IPS-18a (cell line): ENCODE results near the gene RFT1.

Experiments used
- H3K27ac ChIP-seq: one replicate; pipeline ENCODE4 v1.5.1; 2013; ENCODE audit warnings: low read length
- H3K27me3 ChIP-seq: one replicate; pipeline ENCODE4 v1.6.1; 2013; ENCODE audit warnings: mild to moderate bottlenecking, low read length; ENCODE audit not compliant: control insufficient read depth, insufficient read depth
- H3K36me3 ChIP-seq: one replicate; pipeline ENCODE4 v1.6.1; 2013; ENCODE audit warnings: low read depth, low read length; ENCODE audit not compliant: control insufficient read depth
- H3K4me1 ChIP-seq: one replicate; pipeline ENCODE4 v1.6.1; 2013; ENCODE audit warnings: low read depth, low read length; ENCODE audit not compliant: control insufficient read depth
- H3K4me3 ChIP-seq: one replicate; pipeline ENCODE4 v1.5.1; 2013; ENCODE audit warnings: low read length
- H3K9ac ChIP-seq: one replicate; pipeline ENCODE4 v1.6.1; 2013; ENCODE audit warnings: mild to moderate bottlenecking, low read length, moderate library complexity
- H3K9me3 ChIP-seq: one replicate; pipeline ENCODE4 v1.6.1; 2013; ENCODE audit warnings: low read depth, low read length; ENCODE audit not compliant: control insufficient read depth

The RFT1 gene

DNA sequence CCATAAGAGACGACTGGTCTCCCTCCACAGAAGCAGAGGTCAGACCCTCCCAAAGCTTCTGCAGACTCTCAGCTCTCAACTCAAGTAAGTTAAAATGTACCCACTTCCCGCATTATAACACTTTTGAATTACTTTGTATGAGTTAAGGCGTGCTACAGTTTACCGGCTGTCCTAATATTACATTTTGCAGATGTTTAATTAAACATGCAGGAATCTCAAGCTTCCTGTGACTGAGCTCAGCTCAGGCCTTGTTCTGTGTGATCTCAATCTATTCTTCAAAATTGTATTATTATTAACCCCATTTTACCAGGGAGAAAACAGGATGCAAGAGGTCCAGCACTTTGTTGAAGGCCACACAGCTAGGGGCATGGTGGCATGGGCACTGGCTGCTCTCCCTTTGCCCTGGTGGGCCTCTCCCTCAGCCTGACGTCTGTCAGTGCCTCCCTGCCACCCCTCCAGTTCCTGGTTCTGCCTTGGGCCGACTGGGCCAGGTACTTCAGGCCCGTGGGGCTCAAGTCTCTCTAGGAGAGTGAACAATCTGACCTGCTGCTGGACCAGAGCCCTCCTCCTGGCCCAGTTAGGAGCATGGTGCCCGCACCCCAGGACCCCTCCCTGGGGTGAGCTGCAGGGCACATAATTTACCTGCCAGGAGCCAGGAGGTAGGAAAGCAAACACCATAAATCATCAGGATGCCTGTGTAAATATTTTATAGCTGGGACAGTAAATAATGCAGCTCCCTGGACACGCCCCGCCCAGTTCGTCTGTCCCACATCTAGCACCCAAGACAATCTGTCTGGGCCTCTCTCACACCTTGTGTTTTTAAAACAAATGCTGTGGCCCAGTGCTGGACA is 14.9 kb upstream of the RFT1 start:
- Histone ChIP-seq H3K9me3 (no peaks in the 10 kb centered on the region), H3K27me3 (no peaks in the 10 kb centered on the region), H3K4me3 (no peak overlapping the region), H3K36me3 (no peaks in the 10 kb centered on the region), H3K27ac (no peak overlapping the region), H3K4me1 (no peaks in the 10 kb centered on the region), H3K9ac (no peak overlapping the region)

DNA sequence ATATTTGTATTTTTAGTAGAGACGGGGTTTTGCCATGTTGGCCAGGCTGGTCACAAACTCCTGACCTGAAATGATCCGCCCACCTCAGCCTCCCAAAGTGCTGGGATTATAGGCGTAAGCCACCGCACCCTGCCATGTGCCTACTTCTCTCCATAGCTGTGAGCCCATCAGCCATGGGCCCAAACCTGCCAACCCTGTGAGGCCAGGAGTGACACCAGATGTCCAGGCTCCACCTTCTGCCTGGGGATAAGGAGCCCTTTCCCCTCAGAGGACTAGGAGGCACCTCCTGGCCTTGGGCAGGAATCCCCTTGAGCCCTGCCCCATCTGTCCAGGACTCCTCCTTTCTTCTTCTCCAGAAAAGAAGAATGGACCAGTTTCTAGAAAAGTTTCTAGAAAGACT is 14.2 kb upstream of the RFT1 start:
- H3K9ac ChIP-seq: no peak overlapping the region
- H3K9me3 ChIP-seq: no peaks in the 10 kb centered on the region
- H3K27me3 ChIP-seq: no peaks in the 10 kb centered on the region
- H3K4me1 ChIP-seq: no peaks in the 10 kb centered on the region
- no peak overlapping the region for H3K4me3 ChIP-seq
- H3K27ac ChIP-seq: no peak overlapping the region
- H3K36me3 ChIP-seq: no peaks in the 10 kb centered on the region

DNA sequence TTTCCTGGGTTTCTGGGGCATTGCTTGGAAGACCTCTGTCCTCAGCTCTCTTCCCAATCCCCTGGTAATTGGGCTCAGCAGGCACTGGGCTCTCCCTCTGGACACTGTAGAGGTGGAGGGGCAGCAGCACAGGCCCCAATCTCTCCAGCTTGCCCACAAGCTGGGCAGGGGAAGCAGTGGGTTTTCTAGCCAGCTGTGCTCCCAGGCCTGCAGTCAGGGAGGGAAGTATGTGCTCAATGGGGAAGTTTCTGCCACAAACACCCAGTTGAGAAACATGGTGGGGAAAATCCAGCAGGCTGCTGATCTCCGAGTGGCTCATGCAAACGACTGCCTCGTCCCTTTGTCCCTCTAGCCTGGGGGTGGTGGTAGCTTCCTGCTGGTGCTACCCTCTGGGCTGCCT is 12.8 kb upstream of the RFT1 start:
- Histone ChIP-seq H3K4me3 (no peak overlapping the region), H3K9me3 (no peaks in the 10 kb centered on the region), H3K36me3 (no peaks in the 10 kb centered on the region), H3K27ac (no peak overlapping the region), H3K9ac (no peak overlapping the region), H3K27me3 (no peaks in the 10 kb centered on the region), H3K4me1 (no peaks in the 10 kb centered on the region)

GRCh38 chr3:53140847-53141845 is 10.9 kb upstream of the RFT1 start:
- Histone ChIP-seq H3K27ac (no peak overlapping the region), H3K4me3 (no peak overlapping the region), H3K36me3 (no peaks in the 10 kb centered on the region), H3K9ac (no peak overlapping the region), H3K27me3 (no peaks in the 10 kb centered on the region), H3K4me1 (no peaks in the 10 kb centered on the region), H3K9me3 (no peaks in the 10 kb centered on the region)

DNA sequence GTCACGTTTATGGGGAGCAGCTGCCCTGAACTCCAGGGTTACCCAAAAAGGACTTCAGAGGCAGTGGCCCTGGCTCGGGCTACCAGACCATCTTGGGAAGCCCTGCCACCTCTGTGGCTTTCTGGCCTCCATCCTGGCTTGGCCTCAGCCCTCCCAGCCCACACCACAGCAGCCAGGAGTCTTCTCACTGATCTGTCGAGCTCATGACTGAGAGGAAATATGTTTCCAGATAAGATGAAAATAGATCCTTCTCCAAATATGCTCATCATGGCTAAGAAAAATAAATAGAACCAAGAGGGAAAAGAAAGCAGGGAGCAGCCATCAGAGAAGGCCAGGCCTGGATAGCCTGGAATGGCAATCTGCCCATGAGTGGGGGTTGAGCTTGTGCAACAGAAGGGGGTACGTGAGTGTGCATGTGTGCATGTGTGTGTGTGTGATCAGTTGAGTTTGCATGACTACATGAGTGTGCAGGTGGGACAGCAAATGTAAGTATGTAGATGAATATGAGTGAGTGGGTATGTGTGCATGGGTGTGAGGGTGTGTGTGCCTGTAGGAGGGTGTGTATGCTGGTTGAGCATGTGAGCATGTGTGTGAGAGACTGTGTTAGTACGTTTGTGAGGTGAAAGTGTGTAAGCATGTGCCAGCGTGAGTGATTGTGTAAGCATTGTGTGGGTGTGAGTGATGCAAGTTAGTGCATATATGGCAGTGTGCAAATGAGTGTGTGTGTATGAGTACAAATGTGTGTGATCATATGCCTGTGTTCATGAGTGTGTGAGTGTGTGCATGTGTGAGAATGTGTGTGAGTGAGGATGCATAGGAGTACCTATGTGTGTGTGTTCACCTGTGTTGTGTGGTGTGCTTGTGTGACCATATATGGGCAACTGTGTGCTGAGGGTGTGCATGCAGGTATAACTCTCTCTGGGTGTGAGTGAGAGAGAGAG is 9.9 kb upstream of the RFT1 start:
- no peak overlapping the region for H3K27ac ChIP-seq
- H3K36me3 ChIP-seq: no peaks in the 10 kb centered on the region
- H3K9ac ChIP-seq: no peak overlapping the region
- H3K27me3 ChIP-seq: no peaks in the 10 kb centered on the region
- no peaks in the 10 kb centered on the region for H3K9me3 ChIP-seq
- H3K4me1 ChIP-seq: no peaks in the 10 kb centered on the region
- no peak overlapping the region for H3K4me3 ChIP-seq

GRCh38 chr3:53137835-53138446 is 7.7 kb upstream of the RFT1 start:
- no peaks in the 10 kb centered on the region for H3K9me3 ChIP-seq
- H3K36me3 ChIP-seq: no peaks in the 10 kb centered on the region
- no peak overlapping the region for H3K9ac ChIP-seq
- H3K27ac ChIP-seq: no peak overlapping the region
- no peak overlapping the region for H3K4me3 ChIP-seq
- H3K27me3 ChIP-seq: no peaks in the 10 kb centered on the region
- H3K4me1 ChIP-seq: no peaks in the 10 kb centered on the region

GRCh38 chr3:53137221-53137620 is 7.0 kb upstream of the RFT1 start:
- Histone ChIP-seq H3K9ac (no peak overlapping the region), H3K4me1 (no peaks in the 10 kb centered on the region), H3K36me3 (no peaks in the 10 kb centered on the region), H3K4me3 (no peak overlapping the region), H3K27me3 (no peaks in the 10 kb centered on the region), H3K27ac (no peak overlapping the region), H3K9me3 (no peaks in the 10 kb centered on the region)

- no peaks in the 10 kb centered on the region for H3K27me3 ChIP-seq
- no peak overlapping the region for H3K27ac ChIP-seq
- H3K9me3 ChIP-seq: no peaks in the 10 kb centered on the region
- no peaks in the 10 kb centered on the region for H3K36me3 ChIP-seq
- peaks cover 6% of the 10 kb centered on the region for H3K4me1 ChIP-seq
- no peak overlapping the region for H3K9ac ChIP-seq
- H3K4me3 ChIP-seq: no peak overlapping the region
Measured at GRCh38 chr3:53134631-53135232, 4.5 kb upstream of the RFT1 start.

DNA sequence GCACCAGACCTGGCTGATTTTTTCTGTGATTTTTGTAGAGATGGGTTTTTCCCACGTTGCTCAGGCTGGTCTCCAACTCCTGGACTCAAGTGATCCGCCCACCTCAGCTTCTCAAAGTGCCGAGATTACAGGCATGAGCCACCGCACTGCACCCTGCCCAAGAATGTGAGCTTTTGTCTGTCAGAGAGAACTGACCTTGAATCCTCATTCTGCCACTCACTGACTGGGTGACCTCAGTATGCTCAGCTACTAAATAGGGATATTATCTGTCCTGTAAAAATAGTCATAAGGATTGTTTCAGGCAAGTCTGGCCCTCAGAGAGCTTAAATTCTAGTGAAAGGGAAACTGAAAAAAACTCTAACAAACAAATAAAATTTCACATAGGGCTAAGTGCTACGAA is 2.1 kb upstream of the RFT1 start:
- H3K9me3 ChIP-seq: no peaks in the 10 kb centered on the region
- H3K4me1 ChIP-seq: peaks cover 6% of the 10 kb centered on the region
- no peaks in the 10 kb centered on the region for H3K27me3 ChIP-seq
- H3K36me3 ChIP-seq: no peaks in the 10 kb centered on the region
- no peak overlapping the region for H3K9ac ChIP-seq
- no peak overlapping the region for H3K4me3 ChIP-seq
- no peak overlapping the region for H3K27ac ChIP-seq

DNA sequence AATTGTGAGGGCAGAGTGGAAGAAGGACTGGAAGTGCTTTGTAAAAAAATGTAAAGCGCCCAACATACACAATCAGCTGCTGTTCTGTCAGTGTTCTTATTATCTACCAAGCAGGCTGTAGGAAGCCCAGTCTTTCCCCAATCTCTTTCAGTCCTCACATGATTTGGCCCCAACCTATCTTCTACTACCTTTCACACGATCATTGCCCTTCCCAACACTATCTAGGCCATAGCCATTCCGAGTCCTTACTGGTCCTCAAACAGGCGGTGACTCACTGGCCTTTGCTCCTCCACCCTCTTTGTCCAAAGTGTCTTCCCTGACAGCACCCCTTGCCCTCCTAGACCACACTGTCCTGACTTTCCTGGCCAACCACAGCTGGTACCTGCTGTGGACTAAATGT is 861 bp upstream of the RFT1 start:
- Histone ChIP-seq H3K36me3 (no peaks in the 10 kb centered on the region), H3K9ac (peak overlapping the region; percentile 94), H3K4me3 (peak overlapping the region; percentile 91), H3K9me3 (no peaks in the 10 kb centered on the region), H3K27me3 (no peaks in the 10 kb centered on the region), H3K27ac (no peak overlapping the region), H3K4me1 (peaks cover 6% of the 10 kb centered on the region)
